HG03571 (cell line): ENCODE measurements around the gene ASPRV1.
"Not testable (repeated sequence)": the region's sequence is repeated elsewhere in the genome, so short reads cannot be mapped to it uniquely, and the experiment has no call there.

Source experiments
- ATAC-seq: cut with Tn5 transposase; IDR thresholded peaks from one replicate; pipeline ENCODE4 v1.9.1; 2021; ENCODE audit not compliant: unreplicated experiment

ASPRV1 gene

DNA sequence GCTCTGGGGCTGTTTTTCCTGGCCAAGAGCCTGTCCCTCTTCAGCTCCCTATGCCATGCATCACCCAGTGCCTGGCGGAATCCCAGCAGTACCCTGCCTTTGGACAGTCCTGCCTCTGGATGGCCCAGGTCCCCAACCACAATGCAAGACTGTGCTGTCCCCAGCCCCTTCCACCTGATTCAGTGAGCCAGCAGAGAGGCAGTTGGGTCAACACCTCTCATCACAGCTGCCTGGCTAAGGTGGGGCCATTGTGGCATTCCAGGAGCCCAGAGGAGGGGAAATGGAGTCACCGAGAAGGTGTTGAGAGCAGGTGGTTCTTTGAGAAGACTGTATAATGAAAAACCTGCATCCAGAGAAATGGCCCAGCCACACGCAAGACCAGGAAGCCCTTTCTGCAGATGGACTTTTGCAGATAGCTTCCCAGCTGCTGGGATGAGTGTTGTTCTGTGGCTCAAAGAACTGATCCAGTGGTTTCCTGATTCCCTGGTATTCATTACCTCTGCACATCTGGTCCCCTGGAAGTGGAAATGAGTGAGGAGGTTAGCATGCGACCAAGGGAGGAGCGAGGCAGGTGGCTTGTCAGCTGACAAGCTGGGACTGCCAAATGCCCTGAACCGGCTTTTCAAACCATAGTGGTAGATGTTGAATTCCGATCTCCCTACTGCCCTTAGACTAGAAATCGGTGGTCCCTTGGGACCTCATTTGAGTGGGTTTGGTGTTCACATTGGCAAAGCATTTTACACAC is 1.7 kb upstream of the ASPRV1 start:
- no peak for ATAC-seq

DNA sequence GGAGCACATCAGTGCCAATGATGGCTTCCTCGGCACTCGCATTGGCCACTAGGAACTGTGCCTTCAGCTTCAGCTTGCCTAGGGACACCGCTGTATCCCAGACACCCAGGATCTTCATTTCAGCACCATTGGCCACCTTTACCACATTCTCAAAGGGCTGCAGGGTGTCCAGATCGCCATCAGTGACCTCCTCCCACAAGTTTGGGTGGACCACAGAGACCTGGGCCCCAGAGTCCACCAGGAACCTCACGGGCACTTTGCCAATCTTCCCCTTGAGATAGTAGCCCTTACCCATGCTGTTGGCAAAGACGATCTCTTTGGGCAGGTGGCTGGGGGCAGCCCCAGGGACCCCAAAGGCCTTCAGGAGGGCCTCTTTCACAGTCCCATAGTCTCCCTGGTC is 610 bp downstream of the ASPRV1 start:
- ATAC-seq, result no peak

DNA sequence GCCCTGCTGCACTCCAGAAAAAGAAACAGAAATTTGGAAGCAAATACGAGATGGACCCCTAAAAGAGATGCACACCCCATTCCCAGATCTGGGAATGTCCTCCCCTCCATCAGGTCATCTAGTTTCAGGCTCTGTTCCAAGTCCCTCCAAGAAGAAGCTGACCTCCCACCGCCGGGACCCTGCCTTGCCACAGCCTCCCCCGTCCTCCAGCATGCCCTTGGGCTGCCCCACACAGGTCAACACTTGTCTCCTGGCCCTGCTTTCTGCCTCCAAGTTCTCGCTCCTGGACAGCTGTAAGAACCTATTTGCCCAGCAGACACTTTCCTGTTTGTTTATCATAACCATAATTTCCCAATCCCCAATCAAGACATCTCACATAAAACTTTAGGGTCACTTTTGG is 2.0 kb downstream of the ASPRV1 start:
- ATAC-seq, result no peak

DNA sequence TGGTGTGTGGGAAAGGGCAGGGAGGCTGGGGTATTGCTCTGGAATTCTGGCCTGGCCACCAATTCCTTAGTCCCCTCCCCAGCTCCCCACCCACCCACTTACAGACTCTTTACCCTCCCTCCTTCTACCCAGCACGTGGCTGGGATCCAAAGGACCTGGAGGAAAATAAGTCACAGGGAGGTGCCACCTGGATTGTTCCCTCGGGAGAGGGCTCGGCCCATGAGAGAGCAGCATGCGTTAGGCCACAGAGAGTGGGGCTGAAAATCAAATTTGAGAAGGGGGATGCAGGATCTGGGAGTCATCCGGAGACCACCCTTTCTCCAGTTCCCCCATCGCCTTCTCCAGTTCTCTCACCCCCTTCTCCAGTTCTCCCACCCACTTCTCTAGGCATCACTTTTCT is 3.0 kb downstream of the ASPRV1 start:
- no peak for ATAC-seq

DNA sequence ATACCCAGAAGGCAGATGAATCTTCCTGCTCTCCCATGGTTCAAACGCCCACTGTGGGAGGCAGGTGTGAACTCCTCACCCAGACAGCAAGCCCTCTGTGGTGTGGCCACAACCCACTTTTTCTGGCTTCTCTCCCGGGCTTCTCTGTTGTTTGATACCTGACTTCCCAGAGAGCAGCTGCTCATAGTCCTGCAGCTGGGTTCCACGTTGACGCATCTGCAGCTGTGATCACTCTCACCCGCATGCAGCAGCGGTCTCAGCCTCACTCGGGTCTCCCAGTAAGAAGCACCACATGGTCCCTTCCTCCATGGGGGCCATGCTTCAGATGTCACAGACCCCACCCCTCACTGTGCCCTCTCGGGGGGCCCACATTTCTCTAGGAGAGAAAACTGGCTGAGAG is 3.5 kb downstream of the ASPRV1 start:
- ATAC-seq, result no peak

DNA sequence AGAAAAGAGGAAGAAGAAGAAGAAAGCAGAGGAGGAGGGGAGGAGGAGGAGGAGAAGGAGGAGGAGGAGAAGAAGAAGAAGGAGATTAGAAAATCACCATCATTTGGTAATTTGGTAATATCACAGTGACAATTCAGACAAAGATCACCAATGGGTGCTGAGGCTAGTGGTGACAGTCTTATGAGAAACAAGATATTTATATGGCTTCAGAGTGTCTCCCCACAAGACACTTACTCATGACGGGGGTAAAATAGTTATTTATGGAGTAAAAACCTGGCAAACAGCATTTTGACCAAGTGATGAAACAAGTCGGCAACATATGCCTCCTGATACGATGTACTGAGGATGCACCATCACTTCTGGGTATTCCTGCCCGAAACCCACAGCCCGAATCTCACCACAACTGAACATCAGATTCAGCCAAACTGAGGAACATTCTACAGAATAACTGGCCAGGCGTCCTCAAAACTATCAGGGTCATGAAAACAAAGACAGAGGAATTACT is 4.9 kb downstream of the ASPRV1 start:
- ATAC-seq, result no peak

DNA sequence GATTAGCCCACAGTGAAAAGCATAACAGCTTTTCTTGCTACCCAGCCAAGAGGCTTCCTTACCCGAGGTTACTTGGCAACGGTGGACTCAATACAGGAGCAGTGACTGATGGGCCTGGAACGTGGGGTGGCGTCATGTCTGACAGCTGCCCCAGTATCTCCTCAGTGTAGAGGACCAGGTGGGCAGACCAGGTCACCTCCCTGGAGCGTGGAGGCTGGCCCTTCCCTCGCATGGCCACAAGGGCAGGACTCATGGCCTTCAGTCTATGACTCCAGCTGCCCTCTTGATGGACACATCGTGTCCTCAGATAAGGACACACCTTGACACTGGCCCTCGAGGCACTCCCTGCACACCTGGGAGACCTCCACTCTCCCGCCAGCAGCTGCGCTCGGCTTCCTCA is 6.4 kb downstream of the ASPRV1 start:
- no peak for ATAC-seq

DNA sequence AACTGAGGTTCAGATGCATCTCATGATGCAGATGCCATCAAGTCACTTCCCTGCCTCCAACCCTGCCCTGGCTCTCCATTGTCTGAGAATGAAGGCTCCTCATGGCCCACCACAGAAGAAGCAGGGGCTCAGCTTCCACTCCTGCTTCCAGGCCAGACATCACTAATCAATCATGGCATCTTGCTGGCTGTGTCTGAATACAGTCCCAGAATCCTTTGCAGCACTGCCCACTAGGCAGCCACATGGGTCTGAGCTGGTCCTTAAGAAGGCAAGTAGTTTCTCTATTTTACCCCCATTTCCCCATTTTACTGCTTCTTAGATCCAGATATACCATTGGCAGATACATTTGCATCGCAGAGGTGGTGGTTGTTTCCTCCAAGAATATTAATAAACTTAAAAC is 7.3 kb downstream of the ASPRV1 start:
- ATAC-seq, result no peak

DNA sequence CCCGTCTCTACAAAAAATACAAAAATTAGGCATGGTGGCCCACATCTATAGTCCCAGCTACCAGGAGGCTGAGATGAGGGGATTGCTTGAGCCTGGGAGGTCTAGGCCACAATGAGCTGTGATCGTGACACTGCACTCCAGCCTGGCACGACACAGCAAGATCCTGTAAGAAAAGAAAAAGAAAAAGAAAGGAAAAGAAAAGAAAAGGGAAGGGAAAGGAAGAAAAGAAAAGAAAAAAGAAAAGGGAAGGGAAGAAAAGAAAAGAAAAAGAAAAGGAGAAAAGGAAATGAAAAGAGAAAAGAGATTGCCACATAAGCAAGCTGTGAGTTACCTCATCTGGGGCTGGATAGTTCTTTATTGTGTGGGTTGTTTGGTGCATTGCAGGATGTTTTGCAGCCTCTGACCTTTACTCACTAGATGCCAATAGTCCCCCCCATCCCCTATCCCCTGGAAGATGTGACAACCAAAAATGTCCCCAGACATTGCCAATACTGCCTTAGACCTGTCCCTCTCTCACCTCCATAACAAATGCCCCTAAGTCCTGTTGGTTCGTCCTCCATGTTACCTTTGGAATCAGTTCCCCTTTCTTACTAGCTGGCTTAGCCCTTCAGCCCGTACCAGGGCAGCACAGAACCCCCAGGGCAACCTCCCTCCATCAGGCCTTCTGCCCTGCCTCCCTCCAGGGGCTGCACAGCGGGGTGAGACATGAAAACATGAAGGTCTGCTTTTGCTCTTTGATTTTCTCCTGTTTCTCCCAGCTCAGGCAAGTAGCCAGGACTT is 8.9 kb downstream of the ASPRV1 start:
- ATAC-seq, result no peak

DNA sequence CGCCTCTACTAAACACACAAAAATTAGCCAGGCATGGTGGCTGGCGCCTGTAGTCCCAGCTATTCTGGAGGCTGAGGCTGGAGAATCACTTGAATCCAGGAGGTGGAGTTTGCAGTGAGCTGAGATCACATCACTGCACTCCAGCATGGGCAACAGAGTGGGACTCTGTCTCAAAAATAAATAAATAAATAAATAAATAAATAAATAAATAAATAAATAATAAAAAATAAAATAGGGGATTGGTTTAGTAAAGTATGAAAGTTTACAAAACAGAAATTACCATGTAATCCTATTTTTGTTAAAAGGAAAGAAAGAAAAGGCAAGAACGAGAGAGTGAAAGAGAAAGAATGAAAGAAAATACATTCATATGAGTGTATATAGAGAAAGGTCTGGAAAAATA is 10.8 kb downstream of the ASPRV1 start:
- ATAC-seq, result not testable (repeated sequence)

DNA sequence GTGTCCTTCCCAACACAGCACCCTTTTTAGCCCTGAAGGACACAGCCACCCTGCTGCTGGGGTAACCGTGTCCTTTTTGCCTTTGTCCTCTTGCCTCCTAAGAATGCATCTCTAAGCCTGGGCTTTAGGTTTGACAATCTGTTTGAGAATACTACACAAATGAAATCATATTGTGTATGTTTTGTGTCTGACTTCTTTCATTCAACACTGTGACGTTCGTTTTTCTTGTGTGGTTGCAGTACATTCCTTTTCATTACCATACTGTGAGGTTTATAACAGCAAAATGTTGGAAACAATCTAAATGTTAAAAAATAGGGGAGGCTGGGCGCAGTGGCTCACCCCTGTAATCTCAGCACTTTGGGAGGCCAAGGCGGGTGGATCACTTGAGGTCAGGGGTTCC is 11.2 kb downstream of the ASPRV1 start:
- ATAC-seq, result no peak

DNA sequence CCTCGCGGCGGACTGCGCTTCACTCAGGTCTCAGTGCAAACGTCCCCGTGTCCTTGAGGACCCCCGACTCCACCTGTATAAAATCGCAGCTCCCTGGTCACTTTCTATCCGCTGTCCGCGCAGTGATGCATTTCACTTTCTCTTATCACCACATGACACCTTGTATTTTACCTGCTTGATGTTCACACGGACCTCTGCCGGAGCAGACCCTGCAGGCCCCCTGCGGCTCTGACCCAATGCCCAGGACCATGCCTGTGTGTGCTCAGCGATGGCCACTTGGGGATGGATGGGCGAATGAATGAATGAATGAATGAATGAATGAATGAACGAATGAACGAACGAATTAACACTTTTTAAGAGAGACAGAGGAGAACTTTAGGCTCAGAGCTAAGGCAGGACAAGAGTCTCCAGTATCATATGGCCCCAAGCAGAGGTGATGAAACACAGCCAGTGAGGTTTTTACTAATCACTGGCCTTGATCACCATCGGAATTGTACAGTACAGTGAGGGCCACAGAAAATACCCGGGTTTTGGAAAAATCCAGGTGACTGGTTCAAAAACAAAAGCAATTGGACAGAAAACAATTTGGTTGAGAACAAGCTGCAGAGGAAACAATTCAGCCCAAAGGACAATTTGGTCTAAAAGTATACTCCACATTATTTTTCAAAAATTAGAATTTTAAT is 12.3 kb downstream of the ASPRV1 start:
- ATAC-seq, result no peak

DNA sequence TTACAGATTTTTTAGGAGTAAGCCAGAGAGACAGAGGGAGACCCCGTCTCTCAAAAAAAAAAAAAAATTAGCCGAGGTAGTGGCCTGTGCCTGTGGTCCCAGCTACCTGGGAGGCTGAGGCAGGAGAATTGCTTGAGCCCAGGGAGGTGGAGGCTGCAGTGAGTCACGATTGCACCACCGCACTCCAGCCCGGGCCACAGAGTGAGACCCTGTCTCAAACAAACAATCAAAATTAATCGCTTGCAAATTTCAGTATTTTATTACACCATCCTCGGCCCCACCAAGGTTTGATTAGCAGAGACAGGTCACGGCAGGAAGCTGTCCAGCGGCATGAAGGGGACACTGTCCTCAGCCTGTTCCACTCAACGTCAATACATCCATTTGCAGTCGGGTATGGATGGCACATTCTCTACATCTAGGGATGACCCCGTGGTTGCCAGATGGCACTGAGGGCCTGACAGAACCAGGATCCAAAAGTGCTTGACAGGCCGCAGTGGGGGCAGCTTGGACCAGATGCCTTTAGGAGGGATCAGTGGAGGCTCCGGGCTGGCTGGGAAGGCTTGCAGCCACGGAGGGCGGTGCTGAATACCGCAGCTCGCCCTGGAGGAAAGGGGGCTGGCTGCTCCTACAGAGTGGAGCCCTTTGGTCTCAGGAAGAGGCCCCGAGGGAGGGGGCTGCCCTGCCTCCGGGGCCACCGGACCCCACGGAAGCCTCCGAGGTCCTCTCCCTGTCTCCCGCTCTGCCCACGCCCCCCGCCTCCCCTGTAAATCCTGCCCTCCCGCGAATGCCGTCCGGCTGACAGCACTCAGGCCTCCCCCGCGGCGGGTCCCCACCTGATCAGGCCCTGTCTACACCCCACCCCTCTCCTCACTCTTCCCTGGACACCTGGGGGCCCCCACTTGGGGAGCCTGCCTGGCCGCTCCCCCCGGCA is 13.1 kb downstream of the ASPRV1 start:
- no peak for ATAC-seq

DNA sequence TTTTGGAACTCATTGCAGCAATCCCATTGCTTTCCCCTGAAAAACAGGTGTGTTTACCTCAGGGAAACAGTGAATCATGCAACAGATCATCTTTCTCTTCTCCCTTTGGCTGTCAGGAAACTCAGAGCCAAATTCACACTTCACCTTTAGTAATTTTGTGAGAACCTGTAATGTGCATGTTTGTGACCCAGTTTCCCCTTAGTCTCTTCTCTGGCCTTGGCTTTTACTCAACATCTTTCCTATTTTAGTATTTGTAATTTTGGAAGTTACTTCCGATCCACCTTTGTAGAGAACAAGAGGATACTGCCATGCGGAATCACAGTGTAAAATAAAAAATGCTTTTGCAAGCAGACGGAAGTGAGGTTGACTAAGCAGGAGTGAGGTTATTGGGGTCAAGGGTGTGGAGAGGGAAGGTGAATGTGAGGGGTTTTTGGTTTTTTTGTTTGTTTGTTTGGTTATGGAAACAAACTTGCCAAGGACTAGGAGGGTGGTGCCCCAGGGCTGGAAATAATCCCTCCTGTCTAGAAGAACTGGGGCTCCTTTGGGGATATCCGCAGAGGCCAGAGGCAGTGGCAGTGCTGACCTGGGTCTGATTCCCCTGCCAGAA is 14.0 kb downstream of the ASPRV1 start:
- no peak for ATAC-seq

DNA sequence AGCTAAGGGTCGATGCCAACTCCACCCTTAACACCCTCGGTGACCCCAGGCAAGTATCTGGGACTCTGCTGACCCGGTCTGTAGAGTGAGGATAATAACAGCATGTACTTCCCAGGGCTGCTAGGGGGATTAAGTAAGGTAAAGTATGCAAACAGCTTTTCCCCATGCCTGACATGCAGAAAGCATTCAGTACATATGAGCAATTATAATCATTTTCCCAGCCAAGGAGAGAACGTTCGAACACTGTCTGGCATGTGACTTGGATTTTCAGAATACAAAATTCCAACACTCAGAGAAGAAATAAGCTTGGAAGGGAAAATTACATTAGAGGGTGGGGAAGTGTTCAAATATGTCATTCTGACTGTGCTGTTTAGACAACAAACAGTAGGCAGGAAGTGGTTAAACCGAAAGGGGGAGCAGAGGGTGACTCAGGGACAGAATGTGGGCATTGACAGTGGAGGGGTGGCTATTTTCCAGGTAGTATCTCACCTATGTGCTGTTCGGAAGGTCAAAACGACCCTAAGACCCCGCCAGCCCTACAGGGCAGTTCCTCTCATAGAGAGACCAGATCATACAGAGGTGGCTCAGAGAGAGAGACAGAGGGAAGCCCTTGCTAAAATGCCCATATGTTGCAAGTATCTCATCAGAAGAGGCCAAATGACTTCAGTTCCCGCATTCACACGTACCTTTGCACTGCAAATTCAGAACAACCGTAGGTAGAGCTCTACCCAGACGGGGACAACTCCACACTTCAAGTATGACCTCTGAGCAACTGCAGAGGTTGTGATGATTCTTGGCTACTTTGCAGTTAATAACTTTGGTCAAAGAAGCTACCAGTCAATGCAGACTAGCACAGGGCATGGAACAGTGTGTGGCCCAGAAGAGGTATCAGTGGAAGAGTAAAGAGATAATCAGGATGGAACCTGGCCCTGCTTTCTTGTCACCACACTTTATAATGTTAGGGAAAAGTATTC is 14.8 kb downstream of the ASPRV1 start:
- peak; percentile 87 for ATAC-seq

DNA sequence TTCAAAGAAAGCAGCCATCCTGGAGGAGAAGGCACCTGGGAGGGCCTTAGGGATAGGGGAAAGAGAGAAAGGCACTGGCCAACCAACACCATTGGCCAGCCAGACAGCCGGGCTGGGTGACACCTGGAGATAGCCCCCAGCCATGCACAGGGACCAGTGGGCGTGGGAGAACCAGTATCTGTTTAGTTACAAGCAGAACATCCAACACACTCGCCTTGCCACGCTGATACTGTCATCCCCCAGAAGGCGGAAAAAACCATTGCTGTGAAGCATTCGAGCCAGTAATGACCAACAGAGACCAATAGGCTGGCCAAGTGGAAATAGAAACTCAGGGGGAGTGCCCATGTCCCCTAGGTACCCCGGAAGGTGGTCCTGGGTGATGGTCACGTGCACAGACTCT is 15.5 kb downstream of the ASPRV1 start:
- ATAC-seq, result no peak

DNA sequence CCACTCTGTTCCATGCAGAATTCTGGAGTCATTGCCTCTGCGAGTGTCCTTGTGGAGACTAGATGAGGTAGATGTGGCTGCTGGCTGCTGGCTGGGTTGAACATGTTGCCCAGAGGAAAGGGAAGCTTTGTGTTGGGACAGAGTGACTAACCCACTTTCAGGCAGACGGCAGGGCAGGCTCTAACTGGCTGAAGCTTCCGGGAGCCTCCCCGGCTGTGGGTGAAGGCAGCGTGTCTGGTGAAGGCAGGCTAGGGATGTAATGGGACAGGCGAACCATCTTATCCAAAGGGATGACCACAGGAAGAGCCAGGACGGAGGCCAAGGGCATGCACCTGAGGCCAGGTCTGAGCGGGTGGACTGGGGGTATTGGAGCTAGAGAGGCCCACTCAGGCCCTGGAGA is 16.0 kb downstream of the ASPRV1 start:
- no peak for ATAC-seq

DNA sequence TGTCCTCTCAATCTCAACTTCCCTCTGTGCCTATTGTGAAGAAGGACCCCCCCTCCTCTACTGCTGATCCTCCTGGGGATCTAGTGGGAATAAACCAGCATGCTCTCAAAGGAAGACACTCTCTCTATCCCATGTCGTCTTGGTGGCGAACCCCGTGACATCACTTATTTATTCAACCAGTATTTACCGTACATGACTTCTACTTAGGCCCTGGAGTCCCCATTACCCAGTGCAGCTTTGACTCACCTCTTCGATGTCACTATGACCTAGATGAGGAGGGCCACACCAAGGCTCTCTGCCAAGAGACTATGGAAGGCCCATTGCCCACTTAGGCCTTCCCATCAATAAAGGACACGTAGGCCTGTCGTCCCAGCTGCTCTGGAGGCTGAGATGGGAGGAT is 16.7 kb downstream of the ASPRV1 start:
- ATAC-seq, result no peak

DNA sequence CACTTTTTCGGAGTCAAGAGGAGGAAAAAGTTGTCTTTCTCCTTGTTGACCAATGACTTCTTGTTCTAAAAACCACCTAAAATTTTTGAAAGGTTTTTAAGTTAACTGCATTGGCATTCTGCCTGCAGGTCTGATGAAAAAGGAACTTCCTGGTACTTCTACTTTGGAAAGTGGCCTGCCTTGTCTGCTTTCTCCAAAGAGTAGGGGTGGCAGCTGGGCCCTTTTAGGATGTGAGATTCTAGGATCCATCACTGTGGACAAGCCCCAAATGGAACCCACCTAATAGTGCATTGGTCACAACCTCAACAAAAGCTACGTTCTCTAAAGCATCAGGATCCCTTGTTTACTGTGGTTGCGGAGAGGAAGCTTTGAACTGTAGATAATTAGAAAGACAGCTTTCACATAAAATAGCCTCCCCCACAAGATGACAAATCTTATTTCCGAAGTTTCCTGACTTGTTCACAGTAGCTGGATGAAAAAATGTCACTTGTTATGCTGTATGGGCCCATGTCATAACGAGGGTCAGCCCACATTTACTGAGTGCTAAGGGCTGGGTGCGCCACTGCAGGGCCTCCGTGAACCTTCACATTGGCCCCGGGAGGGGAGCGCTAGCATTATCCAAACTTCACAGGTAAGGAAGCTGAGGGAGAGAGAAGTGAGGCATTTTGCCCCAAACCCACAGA is 17.4 kb downstream of the ASPRV1 start:
- ATAC-seq, result no peak
